Activated CD4-positive, CD25-positive, alpha-beta regulatory T cell treated with anti-CD3 and anti-CD28 coated beads, Interleukin-2, amount 50 U/mL, for 72 hours (primary cell): ENCODE data around the gene PADI4.

ENCODE experiments used
- DNase-seq: peaks from one replicate; pipeline ENCODE4 v3.0.0; 2021

Gene PADI4

GRCh38 chr1:17351598-17352324, 43.8 kb downstream of the PADI4 start:
- no peak for DNase-seq

- DNase-seq, result no peak
Measured at GRCh38 chr1:17352419-17352909, 44.5 kb downstream of the PADI4 start.

GRCh38 chr1:17355898-17356297, 47.9 kb downstream of the PADI4 start:
- peak; percentile 32 for DNase-seq

- no peak for DNase-seq
Measured at GRCh38 chr1:17356387-17357026, 48.5 kb downstream of the PADI4 start.

- DNase-seq, result no peak
Measured at GRCh38 chr1:17358557-17358956, 50.6 kb downstream of the PADI4 start.

- no peak for DNase-seq
Measured at GRCh38 chr1:17359031-17359430, 51.0 kb downstream of the PADI4 start.

- DNase-seq, result no peak
Measured at GRCh38 chr1:17359808-17360207, 51.8 kb downstream of the PADI4 start.

GRCh38 chr1:17360272-17360956, 52.4 kb downstream of the PADI4 start:
- DNase-seq, result no peak

GRCh38 chr1:17361687-17362086, 53.7 kb downstream of the PADI4 start:
- DNase-seq, result no peak

- no peak for DNase-seq
Measured at GRCh38 chr1:17363351-17363750, 55.4 kb downstream of the PADI4 start.

GRCh38 chr1:17363771-17364170, 55.8 kb downstream of the PADI4 start:
- no peak for DNase-seq

- no peak for DNase-seq
Measured at GRCh38 chr1:17365293-17365692, 57.3 kb downstream of the PADI4 start.

- no peak for DNase-seq
Measured at GRCh38 chr1:17369466-17369865, 61.5 kb downstream of the PADI4 start.

- no peak for DNase-seq
Measured at GRCh38 chr1:17370618-17371017, 62.6 kb downstream of the PADI4 start.

- no peak for DNase-seq
Measured at GRCh38 chr1:17371896-17372295, 63.9 kb downstream of the PADI4 start, which contains the start of gene PADI6. TSS of gene PADI6 (plus strand) at chr1:17372196. CDS start at chr1:17372246, 50 bp downstream.

- no peak for DNase-seq
Measured at GRCh38 chr1:17372955-17373354, 65.0 kb downstream of the PADI4 start.

GRCh38 chr1:17375651-17376050, 67.7 kb downstream of the PADI4 start:
- no peak for DNase-seq

- no peak for DNase-seq
Measured at GRCh38 chr1:17377325-17377953, 69.4 kb downstream of the PADI4 start.

GRCh38 chr1:17381161-17381560, 73.2 kb downstream of the PADI4 start:
- no peak for DNase-seq

- no peak for DNase-seq
Measured at GRCh38 chr1:17392199-17392740, 84.3 kb downstream of the PADI4 start.

GRCh38 chr1:17393230-17393629, 85.2 kb downstream of the PADI4 start:
- no peak for DNase-seq

- no peak for DNase-seq
Measured at GRCh38 chr1:17397910-17398695, 90.1 kb downstream of the PADI4 start.
